ENCODE data around the gene MRPS16.

Gene MRPS16

DNA sequence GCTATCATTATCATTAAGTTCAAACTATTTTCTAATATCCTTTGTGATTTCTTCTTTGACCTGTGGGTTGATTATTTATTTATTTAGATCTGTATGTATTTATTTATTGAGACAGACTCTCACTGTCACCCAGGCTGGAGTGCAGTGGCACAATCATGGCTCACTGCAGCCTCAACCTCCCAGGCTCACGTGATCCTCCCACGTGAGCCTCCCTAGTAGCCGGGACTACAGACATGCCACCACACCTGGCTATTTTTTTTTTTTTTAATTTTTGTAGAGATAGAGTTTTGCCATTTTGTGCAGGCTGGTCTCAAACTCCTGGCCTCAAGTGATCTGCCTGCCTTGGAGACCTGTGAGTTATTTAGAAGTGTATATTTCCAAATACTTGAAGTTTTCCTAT, 28.7 kb upstream of the MRPS16 start:
- H3K27ac Mint-ChIP-seq = no peak overlapping the region
- no peaks in the 10 kb centered on the region for H3K9me3 Mint-ChIP-seq
- TF ChIP-seq, protein P1, sequence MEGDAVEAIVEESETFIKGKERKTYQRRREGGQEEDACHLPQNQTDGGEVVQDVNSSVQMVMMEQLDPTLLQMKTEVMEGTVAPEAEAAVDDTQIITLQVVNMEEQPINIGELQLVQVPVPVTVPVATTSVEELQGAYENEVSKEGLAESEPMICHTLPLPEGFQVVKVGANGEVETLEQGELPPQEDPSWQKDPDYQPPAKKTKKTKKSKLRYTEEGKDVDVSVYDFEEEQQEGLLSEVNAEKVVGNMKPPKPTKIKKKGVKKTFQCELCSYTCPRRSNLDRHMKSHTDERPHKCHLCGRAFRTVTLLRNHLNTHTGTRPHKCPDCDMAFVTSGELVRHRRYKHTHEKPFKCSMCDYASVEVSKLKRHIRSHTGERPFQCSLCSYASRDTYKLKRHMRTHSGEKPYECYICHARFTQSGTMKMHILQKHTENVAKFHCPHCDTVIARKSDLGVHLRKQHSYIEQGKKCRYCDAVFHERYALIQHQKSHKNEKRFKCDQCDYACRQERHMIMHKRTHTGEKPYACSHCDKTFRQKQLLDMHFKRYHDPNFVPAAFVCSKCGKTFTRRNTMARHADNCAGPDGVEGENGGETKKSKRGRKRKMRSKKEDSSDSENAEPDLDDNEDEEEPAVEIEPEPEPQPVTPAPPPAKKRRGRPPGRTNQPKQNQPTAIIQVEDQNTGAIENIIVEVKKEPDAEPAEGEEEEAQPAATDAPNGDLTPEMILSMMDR (IDR thresholded peaks at IDR 0.05) = no peak
- no peaks in the 10 kb centered on the region for H3K36me3 Mint-ChIP-seq (ENCODE audit: low read depth)
- DNase-seq = no peak
- H3K27me3 Mint-ChIP-seq (ENCODE audit: low read depth, poor library complexity) = peaks cover 7% of the 10 kb centered on the region
- no peaks in the 10 kb centered on the region for H3K4me1 Mint-ChIP-seq
- H3K4me3 Mint-ChIP-seq = no peak overlapping the region

DNA sequence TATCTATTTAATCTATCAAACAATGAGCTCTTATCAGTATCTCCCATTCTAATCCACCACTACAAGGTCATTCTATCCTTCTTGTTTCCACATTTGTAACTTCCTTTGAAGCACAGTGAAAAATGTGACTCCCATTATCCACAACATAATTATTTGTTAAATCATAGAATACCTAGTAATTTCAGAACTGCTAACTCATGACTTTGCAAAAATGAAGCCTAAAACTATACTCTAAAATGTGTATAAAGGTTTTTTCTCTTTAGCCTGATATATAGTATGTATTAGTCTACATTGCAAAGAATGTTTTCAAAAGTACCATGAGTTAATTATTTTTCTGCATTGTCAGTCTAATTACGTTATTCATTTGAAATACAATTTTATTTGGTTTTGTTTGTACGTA, 12.0 kb upstream of the MRPS16 start:
- H3K9me3 Mint-ChIP-seq = peaks cover 4% of the 10 kb centered on the region
- TF ChIP-seq, protein P1 (IDR thresholded peaks at IDR 0.05) = no peak
- no peak overlapping the region for H3K27ac Mint-ChIP-seq
- H3K27me3 Mint-ChIP-seq (ENCODE audit: low read depth, poor library complexity) = peaks cover 14% of the 10 kb centered on the region
- H3K4me3 Mint-ChIP-seq = no peak overlapping the region
- no peaks in the 10 kb centered on the region for H3K36me3 Mint-ChIP-seq (ENCODE audit: low read depth)
- H3K4me1 Mint-ChIP-seq = peaks cover 4% of the 10 kb centered on the region
- no peak for DNase-seq

DNA sequence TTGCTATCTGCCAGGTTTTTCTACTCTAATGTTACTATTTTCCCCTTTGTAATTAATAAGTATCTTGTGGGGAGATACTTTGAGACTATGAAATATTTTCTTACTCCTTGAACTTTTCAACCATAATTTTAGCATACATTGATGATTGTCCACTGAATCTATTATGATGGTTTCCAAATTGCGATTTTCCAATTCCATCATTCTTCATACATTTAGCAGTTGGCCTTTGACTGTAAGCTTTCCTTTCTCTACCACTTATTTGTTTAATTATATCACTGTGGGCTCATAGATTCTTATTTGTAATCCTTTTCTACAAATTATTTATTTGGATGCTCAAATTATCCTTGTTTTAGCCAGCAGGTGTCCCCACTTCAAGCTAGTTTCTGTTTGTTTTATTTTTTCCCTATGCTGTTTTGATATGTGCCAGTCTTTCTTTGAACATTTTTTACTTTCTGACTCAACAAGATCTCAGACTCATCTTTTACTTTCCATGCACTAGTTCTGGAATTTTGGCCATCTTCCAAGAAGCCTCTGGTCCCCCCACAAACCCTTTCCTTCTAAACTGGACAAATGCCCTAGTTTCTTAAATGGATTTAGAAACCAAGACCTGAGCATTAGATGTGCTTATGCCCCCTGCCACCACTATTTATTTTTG, 11.4 kb upstream of the MRPS16 start:
- Mint-ChIP-seq H3K9me3 (peaks cover 10% of the 10 kb centered on the region), H3K27ac (no peak overlapping the region), H3K36me3 (ENCODE audit: low read depth) (no peaks in the 10 kb centered on the region), H3K27me3 (ENCODE audit: low read depth, poor library complexity) (peaks cover 14% of the 10 kb centered on the region), H3K4me3 (no peak overlapping the region), H3K4me1 (no peaks in the 10 kb centered on the region)
- no peak for DNase-seq
- TF ChIP-seq, protein P1 (IDR thresholded peaks at IDR 0.05) = peak; percentile 48

DNA sequence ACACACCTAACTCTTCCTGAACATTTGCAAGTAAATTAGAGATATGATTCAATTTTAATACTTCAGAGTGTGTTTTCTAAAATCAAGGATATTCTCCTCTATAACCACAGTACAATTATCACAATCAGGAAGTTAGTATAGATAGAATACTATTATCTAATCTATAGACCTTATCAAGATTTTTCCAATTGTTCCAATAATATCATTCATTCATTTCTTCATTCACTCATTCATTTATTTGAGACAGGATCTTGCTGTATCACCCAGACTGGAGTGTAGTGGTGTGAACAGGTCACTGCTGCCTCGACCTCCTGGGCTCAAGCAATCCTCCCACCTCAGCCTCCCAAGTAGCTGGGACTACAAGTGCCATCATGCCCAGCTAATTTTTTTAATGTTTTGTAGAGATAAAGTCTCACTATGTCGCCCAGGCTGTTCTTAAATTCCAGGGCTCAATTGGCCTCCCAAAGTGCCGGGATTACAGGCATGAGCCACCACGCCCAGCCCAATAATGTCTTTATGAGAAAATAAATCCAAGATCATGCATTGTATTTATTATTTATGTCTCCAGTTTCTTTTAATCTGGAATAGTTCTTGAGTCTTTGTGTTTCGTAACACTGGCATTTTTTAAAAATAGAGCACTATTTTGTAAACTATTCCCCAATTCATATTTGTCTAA, 10.6 kb upstream of the MRPS16 start:
- DNase-seq = no peak

DNA sequence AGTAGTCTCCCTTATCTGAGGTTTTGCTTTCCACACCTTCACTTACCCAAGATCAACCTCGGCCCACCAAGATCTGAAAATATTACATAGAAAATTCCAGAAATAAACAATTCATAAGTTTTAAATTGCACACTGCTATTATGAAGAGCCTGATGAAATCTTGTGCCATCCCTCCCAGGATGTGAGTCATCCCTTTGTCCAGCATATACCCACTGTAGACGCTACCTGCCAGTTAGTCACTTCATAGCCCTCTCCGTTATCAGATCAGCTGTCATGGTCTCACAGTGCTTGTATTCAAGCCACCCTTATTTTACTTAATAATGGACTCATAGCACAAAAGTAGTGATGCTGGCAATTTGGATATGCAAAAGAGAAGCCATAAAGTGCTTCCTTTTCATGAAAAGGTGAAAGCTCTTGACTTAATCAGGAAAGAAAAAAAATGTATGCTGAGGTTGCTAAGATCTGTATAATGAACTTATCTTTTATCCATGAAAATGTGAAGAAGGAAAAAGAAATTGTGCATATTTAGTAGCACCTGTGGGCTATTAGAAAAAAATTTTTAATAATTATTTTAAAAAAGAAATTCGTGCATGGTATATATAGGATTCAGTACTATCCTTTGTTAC, 9.8 kb upstream of the MRPS16 start:
- Mint-ChIP-seq H3K27me3 (ENCODE audit: low read depth, poor library complexity) (peaks cover 10% of the 10 kb centered on the region), H3K36me3 (ENCODE audit: low read depth) (no peaks in the 10 kb centered on the region), H3K4me1 (no peaks in the 10 kb centered on the region), H3K9me3 (peaks cover 22% of the 10 kb centered on the region), H3K27ac (no peak overlapping the region), H3K4me3 (no peak overlapping the region)
- DNase-seq = no peak
- TF ChIP-seq, protein P1 (IDR thresholded peaks at IDR 0.05) = no peak

More for the DNA sequence above, 10.6 kb upstream of the MRPS16 start:
- Mint-ChIP-seq H3K4me3 (no peak overlapping the region), H3K4me1 (no peaks in the 10 kb centered on the region), H3K36me3 (ENCODE audit: low read depth) (no peaks in the 10 kb centered on the region), H3K27me3 (ENCODE audit: low read depth, poor library complexity) (peaks cover 14% of the 10 kb centered on the region), H3K27ac (no peak overlapping the region), H3K9me3 (peaks cover 18% of the 10 kb centered on the region)
- TF ChIP-seq, protein P1 (IDR thresholded peaks at IDR 0.05) = no peak
